ENCODE results near the gene SIVA1.

Gene SIVA1

GRCh38 chr14:104754213-104754851, 1.4 kb downstream of the SIVA1 start:
- no peak for TF ChIP-seq CTCF (IDR thresholded peaks at IDR 0.05; ENCODE audit: borderline replicate concordance, insufficient read depth, low read depth, low read length)
- peak overlapping the region; percentile 93 for H3K4me3 ChIP-seq (ENCODE audit: low read depth, low read length)

- H3K4me3 ChIP-seq (ENCODE audit: low read depth, low read length), result no peak overlapping the region
- TF ChIP-seq CTCF (IDR thresholded peaks at IDR 0.05; ENCODE audit: borderline replicate concordance, insufficient read depth, low read depth, low read length), result no peak
These were observed 2.7 kb downstream of the SIVA1 start for GRCh38 chr14:104755621-104756020.

GRCh38 chr14:104756477-104757237, 3.7 kb downstream of the SIVA1 start:
- TF ChIP-seq CTCF (IDR thresholded peaks at IDR 0.05; ENCODE audit: borderline replicate concordance, insufficient read depth, low read depth, low read length), result no peak

GRCh38 chr14:104757238-104757585, 4.3 kb downstream of the SIVA1 start:
- no peak for TF ChIP-seq CTCF (IDR thresholded peaks at IDR 0.05; ENCODE audit: borderline replicate concordance, insufficient read depth, low read depth, low read length)
- no peak overlapping the region for H3K4me3 ChIP-seq (ENCODE audit: low read depth, low read length)

More at GRCh38 chr14:104756477-104757237, 3.7 kb downstream of the SIVA1 start:
- H3K4me3 ChIP-seq (ENCODE audit: low read depth, low read length), result no peak overlapping the region

GRCh38 chr14:104757681-104758392, 4.9 kb downstream of the SIVA1 start:
- H3K4me3 ChIP-seq (ENCODE audit: low read depth, low read length), result no peak overlapping the region
- TF ChIP-seq CTCF (IDR thresholded peaks at IDR 0.05; ENCODE audit: borderline replicate concordance, insufficient read depth, low read depth, low read length), result no peak

GRCh38 chr14:104758981-104759969, 6.3 kb downstream of the SIVA1 start:
- H3K4me3 ChIP-seq (ENCODE audit: low read depth, low read length), result no peak overlapping the region
- TF ChIP-seq CTCF (IDR thresholded peaks at IDR 0.05; ENCODE audit: borderline replicate concordance, insufficient read depth, low read depth, low read length), result no peak

Measured in GM12875 (cell line).